Colon (tissue), 2 donors: ENCODE data around the gene LHX8.
"Not testable (repeated sequence)": the region's sequence is repeated elsewhere in the genome, so short reads cannot be mapped to it uniquely, and the experiment has no call there.

Experiments
- FAIRE-seq: peaks from 2 replicates; lab custom pipeline; 2012; peaks lifted over from hg19 to GRCh38; lab: Jason Lieb, UNC
- donor health status: control.
- donor health status: control.

Gene LHX8

GRCh38 chr1:75132812-75133619 lies 1.2 kb upstream of the LHX8 start:
- FAIRE-seq = no peak

GRCh38 chr1:75134647-75135572 lies 722 bp downstream of the LHX8 start:
- no peak for FAIRE-seq

- no peak for FAIRE-seq
Measured at GRCh38 chr1:75135573-75136194, 1.5 kb downstream of the LHX8 start.

GRCh38 chr1:75136195-75136815 lies 2.1 kb downstream of the LHX8 start:
- no peak for FAIRE-seq

GRCh38 chr1:75136921-75137641 lies 2.9 kb downstream of the LHX8 start:
- FAIRE-seq = no peak

GRCh38 chr1:75152092-75152491 lies 17.9 kb downstream of the LHX8 start:
- FAIRE-seq = no peak

- FAIRE-seq = no peak
Measured at GRCh38 chr1:75159154-75159553, 25.0 kb downstream of the LHX8 start.

GRCh38 chr1:75165264-75165663 lies 31.1 kb downstream of the LHX8 start:
- no peak for FAIRE-seq

GRCh38 chr1:75166821-75167220 lies 32.6 kb downstream of the LHX8 start:
- no peak for FAIRE-seq

- FAIRE-seq = no peak
Measured at GRCh38 chr1:75170011-75170410, 35.8 kb downstream of the LHX8 start.

- no peak for FAIRE-seq
Measured at GRCh38 chr1:75170981-75171380, 36.8 kb downstream of the LHX8 start.

GRCh38 chr1:75171876-75172275 lies 37.7 kb downstream of the LHX8 start:
- no peak for FAIRE-seq

- no peak for FAIRE-seq
Measured at GRCh38 chr1:75172556-75172955, 38.4 kb downstream of the LHX8 start.

- FAIRE-seq = no peak
Measured at GRCh38 chr1:75174031-75174760, 40.0 kb downstream of the LHX8 start.

- FAIRE-seq = not testable (repeated sequence)
Measured at GRCh38 chr1:75181214-75181955, 47.2 kb downstream of the LHX8 start.

GRCh38 chr1:75188892-75189291 lies 54.7 kb downstream of the LHX8 start:
- FAIRE-seq = no peak

GRCh38 chr1:75198163-75198562 lies 64.0 kb downstream of the LHX8 start:
- no peak for FAIRE-seq

- FAIRE-seq = no peak
Measured at GRCh38 chr1:75198761-75199160, 64.6 kb downstream of the LHX8 start.

- FAIRE-seq = no peak
Measured at GRCh38 chr1:75202751-75203150, 68.6 kb downstream of the LHX8 start.
